Ureter (tissue), 1 donor: Measurements from ENCODE around the gene TMEM51. TPM values are rescaled to one million over a fixed set of nuclear protein-coding genes. Genes with fewer than 3 reads are reported as not detected.

ENCODE experiments used
- total RNA-seq: library from RNA; stranded (reverse); gene quantifications from one replicate; pipeline ENCODE4 v1.2.4, GENCODE V29; 2023
- donor health status: DM: yes; HTN: yes; CAD: no.

The TMEM51 gene
- total RNA-seq, 1 donor from 2014 or later = 38.8 TPM

Other genes with a start within 250 kb of the TMEM51 start
- 12.3 TPM for gene FHAD1, start 93.5 kb downstream of the TMEM51 start, total RNA-seq